ENCODE data around the gene PDXK. TPM values are rescaled to one million over a fixed set of nuclear protein-coding genes. Genes with fewer than 3 reads are reported as not detected.
A peak's percentile ranks its signal among the peaks of the same experiment; 100 is the strongest.

Gene PDXK
- polyA plus RNA-seq, 1 donor (not counting 4 experiments of a cell fraction or from before 2014, with no cell fraction given), result 144 TPM

DNA sequence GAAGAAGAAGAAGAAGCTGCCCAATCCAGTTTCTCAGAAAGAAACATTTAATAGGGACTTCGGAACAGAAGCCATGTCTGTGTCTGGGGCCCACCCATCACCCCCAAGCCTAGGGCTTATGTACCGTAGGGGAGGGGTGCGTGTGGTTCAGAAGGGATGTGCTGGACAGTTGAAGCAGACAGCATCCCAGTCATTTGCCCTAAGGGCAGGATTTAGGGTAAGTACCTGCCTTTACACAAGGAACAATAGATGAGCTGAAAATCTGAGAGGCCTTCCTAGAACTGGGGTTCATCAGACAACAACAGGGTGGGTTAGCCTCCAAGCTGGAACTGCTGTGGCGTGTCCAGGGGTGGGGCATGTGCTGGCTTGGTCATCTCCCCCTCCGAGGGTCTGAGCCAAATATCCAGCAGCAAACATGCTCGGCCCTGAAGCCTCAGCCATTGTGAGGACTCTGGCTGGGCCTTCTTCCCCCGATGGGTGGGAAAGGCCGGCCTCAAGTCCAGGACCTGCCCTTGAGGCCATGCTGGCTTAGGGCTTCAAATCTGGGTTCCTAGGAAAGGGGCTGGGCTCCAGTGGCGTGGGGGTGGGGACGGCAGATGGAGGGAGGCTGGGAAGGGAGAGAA lies 45.1 kb downstream of the PDXK start:
- no peaks in the 10 kb centered on the region for H3K79me2 ChIP-seq (ENCODE audit: control insufficient read depth, insufficient read depth, low read length)
- H3K4me2 ChIP-seq (ENCODE audit: control insufficient read depth, extremely low read depth, insufficient read depth, low read depth, low read length), result no peak overlapping the region
- TF ChIP-seq, protein P1, sequence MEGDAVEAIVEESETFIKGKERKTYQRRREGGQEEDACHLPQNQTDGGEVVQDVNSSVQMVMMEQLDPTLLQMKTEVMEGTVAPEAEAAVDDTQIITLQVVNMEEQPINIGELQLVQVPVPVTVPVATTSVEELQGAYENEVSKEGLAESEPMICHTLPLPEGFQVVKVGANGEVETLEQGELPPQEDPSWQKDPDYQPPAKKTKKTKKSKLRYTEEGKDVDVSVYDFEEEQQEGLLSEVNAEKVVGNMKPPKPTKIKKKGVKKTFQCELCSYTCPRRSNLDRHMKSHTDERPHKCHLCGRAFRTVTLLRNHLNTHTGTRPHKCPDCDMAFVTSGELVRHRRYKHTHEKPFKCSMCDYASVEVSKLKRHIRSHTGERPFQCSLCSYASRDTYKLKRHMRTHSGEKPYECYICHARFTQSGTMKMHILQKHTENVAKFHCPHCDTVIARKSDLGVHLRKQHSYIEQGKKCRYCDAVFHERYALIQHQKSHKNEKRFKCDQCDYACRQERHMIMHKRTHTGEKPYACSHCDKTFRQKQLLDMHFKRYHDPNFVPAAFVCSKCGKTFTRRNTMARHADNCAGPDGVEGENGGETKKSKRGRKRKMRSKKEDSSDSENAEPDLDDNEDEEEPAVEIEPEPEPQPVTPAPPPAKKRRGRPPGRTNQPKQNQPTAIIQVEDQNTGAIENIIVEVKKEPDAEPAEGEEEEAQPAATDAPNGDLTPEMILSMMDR (optimal IDR thresholded peaks at IDR 0.05 in 1 of 3, IDR thresholded peaks at IDR 0.05 in 1 of 3, conservative IDR thresholded peaks at IDR 0.05 in 1 of 3; ENCODE audit: extremely low read depth in 1 of 3, insufficient read depth in 2 of 3, low read length in 3 of 3), result no peak
- TF ChIP-seq EZH2 (IDR thresholded peaks at IDR 0.05; ENCODE audit: low read length), result no peak
- H3K36me3 ChIP-seq (ENCODE audit: control insufficient read depth in 2 of 2, extremely low read depth in 1 of 2, insufficient read depth in 2 of 2, low read length in 2 of 2), result peaks cover 13 to 27% of the 10 kb centered on the region in 2 experiments
- peaks cover 49% of the 10 kb centered on the region for H3K4me1 ChIP-seq (ENCODE audit: control insufficient read depth, extremely low read depth, insufficient read depth, low read length)
- DNase-seq (ENCODE audit: low read depth, low spot score) (no peak), FAIRE-seq (no peak)
- H3K9me3 ChIP-seq (ENCODE audit: control insufficient read depth, low read depth, low read length), result no peaks in the 10 kb centered on the region
- H3K9ac ChIP-seq (ENCODE audit: control insufficient read depth, extremely low read depth, insufficient read depth, low read length), result no peak overlapping the region
- no peaks in the 10 kb centered on the region for H3K9me1 ChIP-seq (ENCODE audit: control insufficient read depth, extremely low read depth, insufficient read depth, low read length)
- H2AFZ ChIP-seq (ENCODE audit: control insufficient read depth, low read length), result no peak overlapping the region
- H3K27me3 ChIP-seq (ENCODE audit: control insufficient read depth, extremely low read depth, insufficient read depth, low read length), result no peaks in the 10 kb centered on the region
- dilution Hi-C loops (cut with MboI; ENCODE audit: extremely low pct_ligation_motif_present, low sequenced_read_pairs), result no loop called here
- peak overlapping the region; percentile 40 for H3K27ac ChIP-seq (ENCODE audit: control insufficient read depth, insufficient read depth, low read length)
- H3K4me3 ChIP-seq (ENCODE audit: control insufficient read depth in 2 of 3, extremely low read depth in 1 of 3, insufficient read depth in 2 of 3, low read depth in 1 of 3, low read length in 3 of 3), result no peak overlapping the region
- peaks cover 8% of the 10 kb centered on the region for H4K20me1 ChIP-seq (ENCODE audit: control insufficient read depth, extremely low read depth, insufficient read depth, low read length)

DNA sequence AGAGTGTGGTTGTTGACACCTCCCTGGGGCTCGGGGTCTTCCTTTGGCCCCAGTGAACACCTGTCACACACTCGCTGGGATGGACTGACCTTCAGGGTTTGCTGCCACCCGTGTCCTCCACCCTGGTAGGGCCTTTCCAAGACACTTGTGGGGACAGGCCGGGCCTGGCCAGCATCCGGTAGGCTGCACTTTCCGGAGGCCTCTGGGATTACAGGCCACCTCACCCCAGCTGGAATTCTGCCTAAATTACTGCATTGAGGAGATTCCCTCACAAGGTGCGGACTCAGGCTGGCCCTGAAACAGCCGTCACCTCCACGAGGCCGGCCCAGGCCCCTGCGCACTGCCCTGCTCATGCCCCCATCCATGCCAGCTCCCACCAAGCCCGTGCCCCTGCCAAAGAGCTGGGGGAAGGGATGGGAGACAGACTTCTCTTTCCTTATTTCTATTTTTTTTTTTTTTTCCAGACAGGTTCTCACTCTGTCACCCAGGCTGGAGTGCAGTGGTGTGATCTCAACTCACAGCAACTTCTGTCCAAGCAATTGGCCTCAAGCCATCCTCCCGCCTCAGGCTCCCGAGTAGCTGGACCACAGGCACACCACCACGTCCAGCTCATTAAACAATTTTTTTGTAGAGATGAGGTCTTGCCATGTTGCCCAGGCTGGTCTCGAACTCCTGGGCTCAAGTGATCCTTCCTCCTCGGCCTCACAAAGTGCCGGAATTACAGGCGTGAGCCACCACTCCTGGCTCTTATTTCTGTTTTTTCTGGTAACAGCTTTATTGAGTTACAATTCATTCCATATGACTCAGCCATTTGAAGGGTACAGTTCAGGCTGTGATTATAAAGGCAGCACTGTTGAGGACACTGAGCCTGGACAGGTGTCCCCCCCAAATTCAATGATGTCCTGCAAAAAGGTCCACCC lies 45.9 kb downstream of the PDXK start:
- FAIRE-seq (no peak), DNase-seq (ENCODE audit: low read depth, low spot score) (no peak)
- no peaks in the 10 kb centered on the region for H3K79me2 ChIP-seq (ENCODE audit: control insufficient read depth, insufficient read depth, low read length)
- TF ChIP-seq, protein P1 (optimal IDR thresholded peaks at IDR 0.05 in 1 of 3, IDR thresholded peaks at IDR 0.05 in 1 of 3, conservative IDR thresholded peaks at IDR 0.05 in 1 of 3; ENCODE audit: extremely low read depth in 1 of 3, insufficient read depth in 2 of 3, low read length in 3 of 3), result no peak
- TF ChIP-seq EZH2 (IDR thresholded peaks at IDR 0.05; ENCODE audit: low read length), result no peak
- H3K4me2 ChIP-seq (ENCODE audit: control insufficient read depth, extremely low read depth, insufficient read depth, low read depth, low read length), result no peak overlapping the region
- peaks cover 49% of the 10 kb centered on the region for H3K4me1 ChIP-seq (ENCODE audit: control insufficient read depth, extremely low read depth, insufficient read depth, low read length)
- H3K9me1 ChIP-seq (ENCODE audit: control insufficient read depth, extremely low read depth, insufficient read depth, low read length), result no peaks in the 10 kb centered on the region
- no peaks in the 10 kb centered on the region for H3K9me3 ChIP-seq (ENCODE audit: control insufficient read depth, low read depth, low read length)
- dilution Hi-C loops (cut with MboI; ENCODE audit: extremely low pct_ligation_motif_present, low sequenced_read_pairs), result no loop called here
- H3K9ac ChIP-seq (ENCODE audit: control insufficient read depth, extremely low read depth, insufficient read depth, low read length), result no peak overlapping the region
- no peak overlapping the region for H2AFZ ChIP-seq (ENCODE audit: control insufficient read depth, low read length)
- H4K20me1 ChIP-seq (ENCODE audit: control insufficient read depth, extremely low read depth, insufficient read depth, low read length), result peaks cover 8% of the 10 kb centered on the region
- no peaks in the 10 kb centered on the region for H3K27me3 ChIP-seq (ENCODE audit: control insufficient read depth, extremely low read depth, insufficient read depth, low read length)
- H3K36me3 ChIP-seq (ENCODE audit: control insufficient read depth in 2 of 2, extremely low read depth in 1 of 2, insufficient read depth in 2 of 2, low read length in 2 of 2), result peaks cover 9 to 22% of the 10 kb centered on the region in 2 experiments
- H3K27ac ChIP-seq (ENCODE audit: control insufficient read depth, insufficient read depth, low read length), result peak overlapping the region; percentile 40
- H3K4me3 ChIP-seq (ENCODE audit: control insufficient read depth in 2 of 3, extremely low read depth in 1 of 3, insufficient read depth in 2 of 3, low read depth in 1 of 3, low read length in 3 of 3), result no peak overlapping the region
